ENCODE measurements around the gene ADNP2.
"Not testable (repeated sequence)": the region's sequence is repeated elsewhere in the genome, so short reads cannot be mapped to it uniquely, and the experiment has no call there.

Gene ADNP2

DNA sequence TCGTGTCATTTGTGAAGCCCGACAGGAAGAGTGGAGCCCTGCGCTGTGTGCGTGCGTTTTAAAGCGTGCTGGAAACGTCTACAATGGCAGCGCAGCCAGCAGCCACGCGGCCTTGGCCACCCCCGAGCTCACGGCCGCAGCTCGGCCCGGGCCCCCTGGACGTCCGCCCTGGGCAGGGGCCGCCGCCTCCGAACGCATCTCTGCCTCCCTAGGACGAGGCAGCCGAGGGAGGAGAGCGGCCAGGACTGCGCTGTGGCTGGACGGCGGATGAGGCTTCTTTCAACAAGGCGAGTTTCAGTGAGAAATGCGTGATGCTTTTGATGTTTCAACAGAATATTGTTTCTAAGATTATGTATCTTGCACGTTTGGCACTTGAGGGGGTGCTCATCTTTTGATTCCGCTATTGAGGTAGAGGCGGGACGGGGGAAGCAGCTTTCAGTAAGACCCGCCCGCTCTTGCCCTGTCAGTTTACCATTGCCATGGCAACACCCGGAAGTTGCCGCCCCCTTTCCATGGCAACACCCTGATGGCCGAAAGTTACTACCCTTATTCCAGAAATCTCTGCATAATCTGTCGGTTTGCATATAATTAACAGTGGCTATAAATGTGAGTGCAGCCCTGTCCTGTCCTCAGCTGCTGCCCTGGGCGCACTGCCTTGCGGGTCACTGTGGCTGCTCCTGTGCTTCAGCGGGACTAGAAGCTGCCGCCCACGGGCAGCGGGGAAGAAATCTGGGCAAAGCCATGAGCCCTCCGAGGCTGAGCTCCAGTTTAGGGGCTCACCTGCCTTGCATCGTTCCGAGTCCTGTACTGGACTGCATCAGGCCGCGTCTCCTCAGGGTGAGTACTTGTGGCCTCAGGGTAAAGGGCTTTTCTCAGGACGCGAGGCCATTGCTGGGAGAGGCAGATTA, 38.6 kb downstream of the ADNP2 start:
- DNase-seq (ENCODE audit: low spot score), result no peak

DNA sequence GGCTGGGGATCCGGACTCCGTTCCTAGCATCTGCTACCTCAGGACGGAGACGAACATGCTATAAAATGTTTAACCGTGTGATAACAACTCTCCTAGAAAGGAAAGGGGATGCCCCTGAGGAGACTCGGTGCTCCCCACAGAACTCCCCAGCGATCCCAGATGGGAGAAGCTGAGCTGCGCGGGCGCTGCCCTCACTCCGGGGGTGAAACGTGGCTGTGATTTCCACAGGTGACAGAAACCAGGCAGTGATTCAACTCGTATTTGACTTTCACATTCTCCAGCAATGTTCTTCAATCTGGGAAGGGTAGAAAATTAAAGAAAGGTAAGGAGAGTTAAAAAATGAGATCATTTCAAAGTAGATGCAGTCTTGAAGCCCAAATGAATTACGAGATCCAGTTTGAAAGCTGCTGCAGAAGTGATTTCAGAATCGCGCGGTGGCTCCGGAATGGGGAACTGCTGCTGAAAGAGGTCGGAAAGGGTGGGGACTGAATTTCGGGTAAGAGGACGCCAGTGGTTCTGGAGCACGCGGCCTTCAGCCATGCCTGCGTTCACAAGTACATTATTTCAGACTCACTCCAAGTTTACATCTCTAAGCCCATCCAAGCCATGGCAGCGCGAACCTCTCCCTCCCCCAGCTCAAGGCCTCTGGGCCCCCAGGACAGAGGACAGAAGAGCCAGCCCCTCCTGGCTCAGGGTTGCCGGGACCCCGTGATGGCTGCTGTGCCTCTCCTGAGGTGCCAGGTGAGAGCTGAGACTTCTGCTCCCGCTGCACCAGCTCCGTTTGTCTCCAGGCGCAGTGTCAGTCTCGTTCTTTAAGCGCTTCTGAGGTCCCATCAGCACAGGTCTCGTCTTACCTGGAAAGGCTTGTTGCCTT, 39.5 kb downstream of the ADNP2 start:
- no peak for DNase-seq (ENCODE audit: low spot score)

DNA sequence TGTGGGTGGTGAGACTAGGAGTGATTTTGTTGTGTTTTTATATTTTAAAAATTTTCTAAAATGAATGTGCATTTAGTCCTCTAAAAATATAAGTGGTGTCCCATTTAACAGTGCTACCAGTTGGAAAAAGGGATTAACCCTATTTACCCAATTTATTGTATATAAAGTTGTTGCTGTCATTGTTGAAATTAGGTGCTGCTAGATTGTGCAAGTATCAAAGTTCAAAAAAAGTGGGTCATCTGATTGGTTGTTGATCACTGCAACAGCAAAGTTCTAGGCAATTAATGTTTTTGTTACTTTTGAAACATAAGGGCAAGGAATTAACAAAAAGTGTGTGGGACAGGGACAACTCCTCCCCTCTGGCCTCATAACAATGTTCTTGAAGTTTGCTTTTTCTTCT, 40.6 kb downstream of the ADNP2 start:
- DNase-seq (ENCODE audit: low spot score), result no peak

DNA sequence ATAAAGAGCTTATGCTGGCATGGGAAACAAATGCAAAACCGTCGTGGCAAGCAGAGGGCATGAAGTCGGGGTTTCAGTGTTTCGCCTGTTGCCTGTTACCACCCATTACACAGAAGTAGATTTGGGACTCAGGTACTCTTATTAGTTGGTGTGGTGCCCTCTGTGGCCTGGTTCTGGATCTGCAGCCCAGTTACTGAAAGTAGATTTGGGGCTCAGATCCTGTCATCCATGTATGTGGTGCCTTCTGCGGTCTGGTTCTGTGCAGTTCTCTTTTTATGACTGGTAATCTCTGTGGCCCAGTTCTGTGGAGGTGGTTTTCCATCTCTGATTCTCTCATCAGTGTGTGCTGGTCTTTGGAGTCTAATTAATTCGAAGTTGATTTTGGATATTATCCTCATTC, 45.2 kb downstream of the ADNP2 start:
- no peak for DNase-seq (ENCODE audit: low spot score)

DNA sequence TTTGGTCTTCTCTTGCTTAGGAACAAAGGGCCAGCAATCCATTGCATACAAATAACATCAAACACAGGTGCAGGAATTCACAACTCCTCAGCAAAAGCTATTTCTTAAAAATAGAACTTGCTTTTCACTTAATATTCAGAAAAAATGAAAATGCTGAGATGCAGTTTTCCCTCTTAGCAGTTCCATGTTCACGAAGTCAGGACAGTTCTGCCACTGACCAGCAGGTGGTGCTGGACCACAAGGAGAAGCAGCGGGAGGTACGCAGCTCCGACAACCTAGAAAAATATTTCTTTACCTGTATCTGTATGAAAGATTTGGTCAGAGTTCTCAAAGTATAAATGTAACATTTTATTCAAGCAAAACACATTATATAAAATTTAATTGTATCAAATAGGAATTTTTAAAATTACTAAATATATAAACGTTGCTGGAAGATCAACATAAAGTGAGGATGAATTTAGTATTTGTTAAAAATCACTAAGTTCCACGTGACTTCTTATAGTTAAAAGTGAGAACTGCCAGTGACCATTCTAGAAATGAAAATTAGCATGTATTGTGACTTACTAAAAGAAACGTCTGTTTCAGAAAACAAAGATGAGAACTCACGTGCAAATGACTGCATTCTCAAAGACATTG, 48.8 kb downstream of the ADNP2 start:
- DNase-seq (ENCODE audit: low spot score), result peak; percentile 47

DNA sequence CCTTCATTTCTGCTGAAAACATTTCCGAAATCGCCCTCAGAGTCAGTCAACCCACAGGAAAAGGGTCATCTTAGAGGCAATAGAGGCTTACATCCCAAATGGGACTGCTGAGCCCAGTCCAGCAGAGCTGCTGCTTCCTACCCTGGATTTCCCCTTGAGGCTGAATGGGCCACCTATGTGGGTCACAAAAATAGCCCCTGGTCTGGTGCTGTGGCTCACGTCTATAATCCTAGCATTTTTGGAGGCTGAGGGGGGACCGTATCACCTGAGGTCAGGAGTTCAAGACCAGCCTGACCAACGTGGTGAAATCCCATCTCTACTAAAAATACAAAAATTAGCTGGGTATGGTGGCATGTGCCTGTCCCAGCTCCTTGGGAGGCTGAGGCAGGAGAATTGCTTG, 49.3 kb downstream of the ADNP2 start:
- no peak for DNase-seq (ENCODE audit: low spot score)

DNA sequence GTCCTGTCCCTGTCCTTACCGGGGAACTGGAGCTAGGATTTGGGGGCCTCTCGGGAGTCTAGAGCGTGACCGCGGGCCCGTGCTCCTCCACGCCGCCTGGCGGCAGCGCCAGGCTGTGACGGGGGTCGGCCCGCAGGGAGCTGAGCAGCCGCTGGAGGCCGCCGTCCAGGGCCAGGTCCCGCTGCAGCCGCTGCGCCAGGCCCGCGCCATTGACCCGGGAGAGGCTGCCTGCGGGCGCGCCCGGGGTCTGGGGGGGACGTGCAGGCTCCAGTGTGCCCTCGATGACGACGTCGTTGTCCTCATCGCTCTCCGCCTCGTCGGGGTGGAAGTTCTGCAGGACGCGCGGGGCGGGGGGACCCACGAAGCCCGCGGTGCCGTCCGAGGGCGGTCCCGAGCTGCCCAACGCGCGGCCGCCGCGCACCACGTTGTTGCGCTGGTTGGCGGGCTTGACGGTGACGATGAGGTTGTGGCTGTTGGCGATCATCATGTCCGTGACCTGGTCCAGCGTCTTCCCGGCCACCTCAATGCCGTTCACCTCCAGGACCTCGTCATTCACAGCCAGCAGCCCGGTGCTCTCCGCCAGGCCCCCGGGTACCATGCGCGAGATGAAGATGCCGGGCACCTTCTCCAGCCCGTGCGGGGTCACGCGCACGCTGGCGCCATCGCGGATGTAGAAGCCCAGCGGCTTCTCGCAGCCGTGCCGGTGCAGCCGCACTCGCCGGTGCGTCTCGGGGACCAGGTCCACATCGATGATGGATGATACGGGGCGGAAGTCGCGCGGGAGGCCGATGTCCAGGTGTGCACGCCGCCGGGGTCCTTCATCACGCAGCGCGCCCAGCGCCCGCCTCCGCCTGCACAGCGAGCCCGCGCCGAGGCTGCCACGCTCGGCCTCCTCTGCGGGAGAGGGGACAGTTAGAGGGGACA, 50.9 kb downstream of the ADNP2 start:
- no peak for DNase-seq (ENCODE audit: low spot score)

DNA sequence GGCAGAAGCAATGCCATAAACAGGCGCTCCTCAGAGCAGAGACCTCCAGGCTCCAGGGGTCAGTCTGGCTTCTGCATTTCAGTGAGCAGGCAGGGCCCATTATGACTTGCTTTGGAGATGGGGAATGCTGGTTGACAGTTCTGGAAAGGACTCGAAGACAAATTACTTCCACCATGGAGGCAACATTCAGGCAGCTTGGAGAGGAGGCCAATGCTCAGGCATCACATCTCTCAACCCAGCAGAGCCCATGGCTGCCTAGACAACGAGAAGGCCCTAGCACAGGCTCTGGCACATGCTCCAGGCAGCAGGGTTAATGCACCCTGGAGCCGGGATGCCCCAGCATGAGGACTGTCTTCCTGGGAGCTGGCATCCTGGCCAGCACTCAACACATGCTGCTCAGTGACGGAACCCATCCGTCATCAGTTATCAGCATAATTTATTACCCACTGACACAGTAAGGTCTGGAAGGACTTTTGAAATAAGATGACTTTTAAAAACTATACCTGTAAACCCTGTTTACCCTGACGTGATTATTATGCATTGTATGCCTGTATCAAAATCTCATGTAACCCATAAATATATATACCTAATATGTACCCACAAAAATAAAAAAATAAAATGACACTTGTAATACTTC, 52.8 kb downstream of the ADNP2 start:
- no peak for DNase-seq (ENCODE audit: low spot score)

DNA sequence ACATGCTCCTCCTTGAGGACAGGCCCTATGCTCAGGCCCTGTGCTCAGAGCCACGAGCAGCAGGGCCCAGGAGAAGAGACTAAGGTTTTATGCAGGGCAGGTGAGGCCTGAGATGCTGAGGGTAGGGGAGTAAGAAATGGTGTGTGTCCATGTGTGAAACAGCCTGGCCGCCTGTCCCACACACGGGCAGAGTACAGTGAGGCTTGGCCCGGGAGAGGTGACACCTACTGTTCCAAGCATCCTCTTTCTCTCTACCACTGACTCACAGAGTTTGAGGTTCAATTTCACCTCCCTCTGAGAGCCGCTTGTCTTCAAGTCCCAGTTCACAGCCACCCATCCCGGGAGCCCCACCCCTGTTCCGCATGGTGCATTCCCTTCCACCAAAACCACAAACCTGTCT, 54.1 kb downstream of the ADNP2 start:
- no peak for DNase-seq (ENCODE audit: low spot score)

DNA sequence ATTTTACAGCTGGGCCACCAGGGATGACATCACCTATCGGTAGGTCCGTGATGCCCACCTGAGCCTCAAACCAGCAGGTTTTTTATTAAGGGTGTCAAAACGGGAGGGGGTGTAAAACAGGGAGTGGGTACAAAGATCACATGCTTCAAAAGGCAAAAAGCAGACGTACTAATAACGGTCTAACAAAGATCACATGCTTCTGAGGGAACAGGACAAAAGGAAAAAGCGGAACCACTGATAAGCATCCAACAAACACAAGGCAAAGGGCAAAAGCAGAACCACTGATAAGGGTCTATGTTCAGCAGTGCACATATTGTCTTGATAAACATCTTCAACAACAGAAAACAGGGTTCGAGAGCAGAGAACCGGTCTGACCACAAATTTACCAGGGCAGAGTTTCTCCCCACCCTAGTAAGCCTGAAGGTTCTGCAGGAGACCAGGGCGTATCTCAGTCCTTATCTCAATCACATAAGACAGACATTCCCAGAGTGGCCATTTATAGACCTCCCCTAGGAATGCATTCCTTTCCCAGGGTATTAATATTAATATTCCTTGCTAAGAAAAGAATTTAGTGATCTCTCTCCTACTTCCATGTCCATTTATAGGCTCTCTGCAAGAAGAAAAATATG, 55.8 kb downstream of the ADNP2 start:
- not testable (repeated sequence) for DNase-seq (ENCODE audit: low spot score)

DNA sequence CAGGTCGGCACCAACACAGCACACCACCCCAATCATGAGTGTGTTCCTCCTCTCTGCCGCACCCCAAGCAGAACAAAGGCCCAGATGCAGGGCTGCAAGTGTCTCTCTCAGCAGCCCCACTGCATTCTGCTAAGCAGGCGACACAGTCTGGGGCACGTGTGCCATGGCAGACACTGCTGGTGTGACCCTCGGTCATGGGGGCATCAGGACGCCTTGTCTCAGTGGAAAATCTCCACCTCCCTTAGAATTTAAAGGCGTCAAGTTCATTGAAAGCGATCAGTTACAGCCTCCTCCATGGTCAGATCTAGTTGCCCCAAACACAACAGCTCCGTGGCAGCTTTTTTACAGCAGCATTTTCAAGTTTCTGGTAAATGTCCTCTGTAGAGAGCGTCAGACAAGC, 57.2 kb downstream of the ADNP2 start:
- DNase-seq (ENCODE audit: low spot score), result no peak

DNA sequence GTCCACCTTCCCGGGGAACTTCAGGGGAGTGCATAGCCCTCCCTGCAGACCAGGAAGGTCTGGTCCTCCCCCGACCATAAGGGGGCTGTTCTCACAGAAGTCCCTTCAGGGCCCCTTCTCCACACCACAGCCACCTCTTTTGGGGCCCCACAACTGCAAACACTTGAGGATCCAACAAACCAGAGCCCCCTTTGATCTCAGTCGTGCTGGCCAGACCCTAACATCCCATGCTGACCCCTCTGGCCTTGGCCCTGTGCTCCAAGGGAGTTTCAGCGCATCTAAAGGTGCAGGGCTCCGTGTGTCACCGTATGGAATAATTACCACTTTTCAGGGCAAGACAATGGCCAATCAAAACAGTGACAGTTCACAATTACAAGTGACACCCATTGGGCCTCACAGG, 57.7 kb downstream of the ADNP2 start:
- no peak for DNase-seq (ENCODE audit: low spot score)

DNA sequence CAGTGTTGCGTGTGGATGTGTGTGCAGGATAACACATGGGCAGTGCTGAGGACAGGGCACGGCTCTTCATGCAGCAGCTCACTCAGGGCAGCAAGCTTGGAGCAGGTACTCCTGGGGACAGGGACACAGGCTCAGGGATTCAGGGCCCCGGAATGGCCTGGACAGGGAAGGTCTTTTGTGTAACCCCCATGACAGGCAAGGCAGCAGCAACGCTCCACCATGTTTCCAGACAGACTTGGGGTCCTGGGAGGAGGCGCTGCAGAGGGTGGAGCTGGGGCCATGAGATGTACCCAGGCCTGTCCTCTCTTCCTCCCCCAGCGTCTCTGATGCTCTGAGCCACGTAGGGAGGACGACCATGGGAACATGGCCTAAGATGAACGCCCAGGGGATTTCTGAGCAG, 58.3 kb downstream of the ADNP2 start:
- DNase-seq (ENCODE audit: low spot score), result no peak

DNA sequence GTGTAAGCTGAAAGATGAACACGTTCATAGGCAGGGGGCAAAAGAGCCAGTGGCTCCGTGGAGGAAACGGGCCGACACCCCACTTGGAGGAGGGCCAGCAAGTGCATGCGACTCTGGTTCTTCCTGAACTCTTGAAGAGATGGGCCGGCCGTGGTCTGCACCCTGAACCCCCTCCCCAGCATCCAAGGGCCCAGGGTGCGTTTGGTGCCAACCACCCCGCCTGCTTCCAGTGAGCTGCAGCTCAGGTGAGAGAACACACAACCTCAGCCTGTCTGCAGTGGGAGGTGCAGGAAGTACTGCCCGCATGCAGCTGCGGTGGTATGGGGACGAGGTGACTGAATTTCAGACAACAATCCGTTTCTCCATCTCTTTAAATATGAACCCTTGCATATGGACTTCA, 58.9 kb downstream of the ADNP2 start:
- no peak for DNase-seq (ENCODE audit: low spot score)

DNA sequence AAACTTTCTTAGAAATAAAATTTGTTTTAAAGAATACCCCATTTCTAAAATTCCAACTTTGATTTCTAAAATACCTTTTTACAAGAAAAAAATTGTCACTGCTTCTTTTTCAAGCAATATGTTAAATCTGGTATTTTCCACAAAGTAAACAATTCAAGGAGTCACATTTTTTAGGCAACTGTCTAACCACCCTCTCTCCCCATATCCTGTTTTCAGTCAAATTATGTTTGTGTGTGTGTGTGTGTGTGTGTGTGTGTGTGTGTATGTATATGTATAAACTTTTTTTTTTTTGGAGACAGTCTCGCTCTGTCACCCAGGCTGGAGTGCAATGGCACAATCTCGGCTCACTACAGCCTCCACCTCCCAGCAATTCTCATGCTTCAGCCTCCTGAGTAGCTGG, 59.3 kb downstream of the ADNP2 start:
- no peak for DNase-seq (ENCODE audit: low spot score)

DNA sequence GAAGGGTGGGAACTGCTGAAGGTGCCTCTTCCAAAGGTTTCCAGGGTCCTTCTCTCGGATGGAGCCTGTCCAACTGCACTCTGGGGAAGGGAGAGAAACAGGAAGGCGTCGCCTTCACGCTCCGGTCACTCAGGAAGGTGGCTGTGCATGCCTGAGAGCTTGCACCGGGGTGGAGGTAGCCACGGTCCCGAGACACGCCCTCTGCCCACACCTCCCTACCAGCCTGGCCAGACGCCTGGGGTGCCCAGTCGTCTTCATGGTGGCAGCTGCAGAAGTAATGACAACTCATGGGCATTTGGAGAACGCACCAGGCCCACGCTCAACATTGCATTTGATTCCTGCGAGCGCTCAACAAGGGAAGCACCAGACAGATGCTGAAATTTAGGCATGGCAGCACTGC, 59.9 kb downstream of the ADNP2 start:
- no peak for DNase-seq (ENCODE audit: low spot score)

DNA sequence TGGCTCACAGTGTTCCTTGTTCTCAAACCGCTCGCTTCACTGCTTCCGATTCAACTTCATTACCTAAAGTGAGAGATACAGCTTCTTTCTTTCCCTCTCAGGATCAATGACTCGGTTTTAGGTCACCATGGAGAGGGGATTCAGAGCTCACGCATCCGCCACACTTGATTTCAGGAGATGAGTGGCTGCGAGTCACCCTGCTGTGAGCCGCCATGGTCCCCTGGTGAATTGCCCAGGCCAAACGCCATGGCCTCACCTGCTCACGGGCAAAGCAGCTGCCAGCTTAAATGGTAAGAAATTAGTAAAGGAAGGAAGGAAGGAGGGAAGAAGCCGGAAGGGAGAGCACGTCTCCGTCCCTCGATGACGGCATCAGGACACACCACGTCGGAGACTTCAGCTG, 60.5 kb downstream of the ADNP2 start:
- DNase-seq (ENCODE audit: low spot score), result no peak

DNA sequence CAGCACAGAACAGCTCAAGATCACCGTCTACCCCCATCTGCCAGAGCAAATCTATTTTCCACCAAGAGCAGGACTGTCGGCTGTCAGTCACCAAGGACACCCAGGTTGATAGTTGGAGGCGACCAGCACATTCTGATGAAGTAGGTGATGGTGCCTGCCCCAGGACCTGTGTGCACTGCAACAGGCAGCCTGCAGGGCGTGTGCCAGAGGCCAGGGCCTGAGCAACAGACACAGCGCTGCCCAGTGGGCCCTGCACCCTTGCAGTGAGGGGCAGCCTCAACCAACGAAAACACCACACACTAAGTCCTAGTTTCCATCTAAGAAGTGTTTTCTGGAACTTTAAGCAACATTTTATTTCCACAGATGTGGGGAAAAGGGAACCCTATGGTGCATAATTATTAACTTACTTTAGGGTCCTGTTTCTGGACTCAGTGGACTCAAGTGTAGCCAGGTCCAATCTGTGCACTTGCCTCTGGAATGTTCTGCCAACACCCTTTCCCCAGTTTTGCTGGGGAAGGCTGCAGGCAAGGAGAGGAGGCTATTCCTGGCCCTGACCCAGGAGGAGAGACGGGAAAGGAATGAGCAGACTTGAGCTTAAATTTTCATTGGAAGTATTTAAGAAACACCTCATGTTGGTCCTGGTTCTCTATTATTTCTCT, 61.5 kb downstream of the ADNP2 start:
- no peak for DNase-seq (ENCODE audit: low spot score)

DNA sequence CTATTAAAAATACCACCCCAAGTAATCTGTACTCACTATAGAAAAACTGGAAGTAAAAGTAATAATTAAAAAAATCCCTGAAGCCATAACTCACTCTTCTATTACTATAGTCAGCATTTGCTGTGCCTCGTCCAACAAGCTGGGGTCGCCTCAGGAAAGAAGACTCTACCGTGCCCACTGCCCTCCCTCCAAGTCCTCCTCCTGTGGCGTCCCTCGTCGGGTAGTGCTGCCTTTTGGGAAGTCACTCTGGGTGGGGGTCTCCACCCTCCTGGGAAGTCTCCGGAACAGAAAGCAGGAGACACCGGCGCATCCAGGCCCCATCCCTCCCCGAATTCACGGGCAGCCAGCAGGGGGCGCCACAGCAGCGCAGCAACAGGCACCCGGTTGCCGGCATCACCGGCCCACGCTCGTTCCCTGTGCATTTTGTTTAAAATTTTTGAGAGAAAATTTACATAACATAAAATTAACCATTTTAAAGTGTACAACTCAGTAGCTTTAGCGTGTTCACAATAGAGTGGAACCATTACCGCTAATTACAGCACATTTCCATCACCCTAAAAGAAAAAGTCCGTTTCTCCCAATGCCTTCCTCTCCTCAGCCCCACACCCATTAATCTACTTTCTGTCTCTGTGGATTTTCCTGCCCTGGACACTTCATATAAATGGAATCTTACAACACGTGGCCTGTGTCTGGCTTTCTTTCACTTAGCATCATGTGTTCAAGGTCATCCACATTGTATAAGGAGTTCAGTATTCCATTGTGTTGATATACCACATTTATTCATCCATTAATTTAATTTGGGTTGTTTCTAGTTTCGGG, 62.2 kb downstream of the ADNP2 start:
- DNase-seq (ENCODE audit: low spot score), result peak; percentile 71
